GM23248 (cell line): ENCODE measurements around the gene SNX9.

Source experiments
- EZH2 ChIP-seq: fragments of 200-600 bp; sonication (generic); IDR thresholded peaks from 2 replicates; pipeline ENCODE4 v1.6.1; 2018; ENCODE audit warnings: antibody characterized with exemption, mild to moderate bottlenecking; ENCODE audit not compliant: insufficient read depth, poor library complexity, severe bottlenecking
- EZH2phosphoT487 ChIP-seq: fragments of 200-600 bp; sonication (generic); IDR thresholded peaks from 2 replicates; pipeline ENCODE4 v1.6.1; 2018; ENCODE audit warnings: antibody characterized with exemption, moderate library complexity, mild to moderate bottlenecking, low read depth; ENCODE audit not compliant: insufficient read depth

DNA sequence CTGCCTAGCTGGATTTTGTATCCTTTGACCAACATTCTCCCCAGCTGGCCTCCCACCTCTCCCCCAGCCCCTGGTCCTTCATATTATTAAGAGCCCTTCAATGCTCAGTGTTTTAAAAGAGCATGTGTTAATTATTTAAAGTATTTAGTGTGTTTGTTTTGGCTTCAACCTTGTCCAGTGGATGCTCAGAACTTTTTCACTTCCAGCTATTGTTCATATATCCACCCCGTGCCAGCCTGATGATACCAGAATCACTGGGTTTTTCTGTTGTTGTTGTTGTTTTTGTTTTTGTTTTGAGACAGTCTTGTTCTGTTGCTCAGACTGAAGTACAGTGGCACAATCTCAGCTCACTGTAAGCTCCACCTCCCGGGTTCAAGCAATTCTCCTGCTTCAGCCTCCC lies 30.4 kb upstream of the SNX9 start:
- TF ChIP-seq EZH2 (no peak), EZH2phosphoT487 (no peak)
